ENCODE measurements around the gene ACBD4. TPM values are rescaled to one million over a fixed set of nuclear protein-coding genes. Genes with fewer than 3 reads are reported as not detected.

ACBD4 gene
- total and polyA plus RNA-seq, 2 of the 13 experiments (the other 11 are each of a cell fraction or from before 2014, with no cell fraction given) = 16.1 to 26.9 TPM

DNA sequence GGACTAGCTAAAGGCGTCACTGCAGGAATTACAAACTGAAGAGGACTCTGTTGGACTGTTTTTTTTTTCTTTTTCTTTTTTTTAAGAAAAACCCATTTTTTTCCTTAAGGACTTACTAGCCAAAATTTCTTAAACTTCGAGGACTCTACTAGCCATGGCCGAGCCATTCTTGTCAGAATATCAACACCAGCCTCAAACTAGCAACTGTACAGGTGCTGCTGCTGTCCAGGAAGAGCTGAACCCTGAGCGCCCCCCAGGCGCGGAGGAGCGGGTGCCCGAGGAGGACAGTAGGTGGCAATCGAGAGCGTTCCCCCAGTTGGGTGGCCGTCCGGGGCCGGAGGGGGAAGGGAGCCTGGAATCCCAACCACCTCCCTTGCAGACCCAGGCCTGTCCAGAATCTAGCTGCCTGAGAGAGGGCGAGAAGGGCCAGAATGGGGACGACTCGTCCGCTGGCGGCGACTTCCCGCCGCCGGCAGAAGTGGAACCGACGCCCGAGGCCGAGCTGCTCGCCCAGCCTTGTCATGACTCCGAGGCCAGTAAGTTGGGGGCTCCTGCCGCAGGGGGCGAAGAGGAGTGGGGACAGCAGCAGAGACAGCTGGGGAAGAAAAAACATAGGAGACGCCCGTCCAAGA lies 13.7 kb downstream of the ACBD4 start (continued):
- TF ChIP-seq, protein P1, sequence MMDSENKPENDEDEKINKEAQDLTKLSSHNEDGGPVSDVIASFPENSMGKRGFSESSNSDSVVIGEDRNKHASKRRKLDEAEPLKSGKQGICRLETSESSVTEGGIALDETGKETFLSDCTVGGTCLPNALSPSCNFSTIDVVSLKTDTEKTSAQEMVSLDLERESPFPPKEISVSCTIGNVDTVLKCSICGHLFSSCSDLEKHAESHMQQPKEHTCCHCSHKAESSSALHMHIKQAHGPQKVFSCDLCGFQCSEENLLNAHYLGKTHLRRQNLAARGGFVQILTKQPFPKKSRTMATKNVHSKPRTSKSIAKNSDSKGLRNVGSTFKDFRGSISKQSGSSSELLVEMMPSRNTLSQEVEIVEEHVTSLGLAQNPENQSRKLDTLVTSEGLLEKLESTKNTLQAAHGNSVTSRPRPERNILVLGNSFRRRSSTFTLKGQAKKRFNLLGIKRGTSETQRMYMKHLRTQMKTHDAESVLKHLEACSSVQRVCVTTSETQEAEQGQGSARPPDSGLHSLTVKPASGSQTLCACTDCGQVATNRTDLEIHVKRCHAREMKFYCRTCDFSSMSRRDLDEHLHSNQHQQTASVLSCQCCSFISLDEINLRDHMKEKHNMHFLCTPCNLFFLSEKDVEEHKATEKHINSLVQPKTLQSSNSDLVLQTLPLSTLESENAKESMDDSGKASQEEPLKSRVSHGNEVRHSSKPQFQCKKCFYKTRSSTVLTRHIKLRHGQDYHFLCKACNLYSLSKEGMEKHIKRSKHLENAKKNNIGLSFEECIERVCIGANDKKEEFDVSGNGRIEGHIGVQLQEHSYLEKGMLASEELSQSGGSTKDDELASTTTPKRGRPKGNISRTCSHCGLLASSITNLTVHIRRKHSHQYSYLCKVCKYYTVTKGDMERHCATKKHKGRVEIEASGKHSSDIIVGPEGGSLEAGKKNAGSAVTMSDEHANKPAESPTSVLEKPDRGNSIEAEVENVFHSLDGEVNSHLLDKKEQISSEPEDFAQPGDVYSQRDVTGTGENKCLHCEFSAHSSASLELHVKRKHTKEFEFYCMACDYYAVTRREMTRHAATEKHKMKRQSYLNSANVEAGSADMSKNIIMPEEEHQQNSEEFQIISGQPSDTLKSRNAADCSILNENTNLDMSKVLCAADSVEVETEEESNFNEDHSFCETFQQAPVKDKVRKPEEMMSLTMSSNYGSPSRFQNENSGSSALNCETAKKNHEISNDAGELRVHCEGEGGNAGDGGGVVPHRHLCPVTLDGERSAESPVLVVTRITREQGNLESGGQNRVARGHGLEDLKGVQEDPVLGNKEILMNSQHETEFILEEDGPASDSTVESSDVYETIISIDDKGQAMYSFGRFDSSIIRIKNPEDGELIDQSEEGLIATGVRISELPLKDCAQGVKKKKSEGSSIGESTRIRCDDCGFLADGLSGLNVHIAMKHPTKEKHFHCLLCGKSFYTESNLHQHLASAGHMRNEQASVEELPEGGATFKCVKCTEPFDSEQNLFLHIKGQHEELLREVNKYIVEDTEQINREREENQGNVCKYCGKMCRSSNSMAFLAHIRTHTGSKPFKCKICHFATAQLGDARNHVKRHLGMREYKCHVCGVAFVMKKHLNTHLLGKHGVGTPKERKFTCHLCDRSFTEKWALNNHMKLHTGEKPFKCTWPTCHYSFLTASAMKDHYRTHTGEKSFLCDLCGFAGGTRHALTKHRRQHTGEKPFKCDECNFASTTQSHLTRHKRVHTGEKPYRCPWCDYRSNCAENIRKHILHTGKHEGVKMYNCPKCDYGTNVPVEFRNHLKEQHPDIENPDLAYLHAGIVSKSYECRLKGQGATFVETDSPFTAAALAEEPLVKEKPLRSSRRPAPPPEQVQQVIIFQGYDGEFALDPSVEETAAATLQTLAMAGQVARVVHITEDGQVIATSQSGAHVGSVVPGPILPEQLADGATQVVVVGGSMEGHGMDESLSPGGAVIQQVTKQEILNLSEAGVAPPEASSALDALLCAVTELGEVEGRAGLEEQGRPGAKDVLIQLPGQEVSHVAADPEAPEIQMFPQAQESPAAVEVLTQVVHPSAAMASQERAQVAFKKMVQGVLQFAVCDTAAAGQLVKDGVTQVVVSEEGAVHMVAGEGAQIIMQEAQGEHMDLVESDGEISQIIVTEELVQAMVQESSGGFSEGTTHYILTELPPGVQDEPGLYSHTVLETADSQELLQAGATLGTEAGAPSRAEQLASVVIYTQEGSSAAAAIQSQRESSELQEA (CRISPR knock-in tag; IDR thresholded peaks at IDR 0.05; ENCODE audit: not compliant biosample characterization) = no peak
- TF ChIP-seq, protein P2, sequence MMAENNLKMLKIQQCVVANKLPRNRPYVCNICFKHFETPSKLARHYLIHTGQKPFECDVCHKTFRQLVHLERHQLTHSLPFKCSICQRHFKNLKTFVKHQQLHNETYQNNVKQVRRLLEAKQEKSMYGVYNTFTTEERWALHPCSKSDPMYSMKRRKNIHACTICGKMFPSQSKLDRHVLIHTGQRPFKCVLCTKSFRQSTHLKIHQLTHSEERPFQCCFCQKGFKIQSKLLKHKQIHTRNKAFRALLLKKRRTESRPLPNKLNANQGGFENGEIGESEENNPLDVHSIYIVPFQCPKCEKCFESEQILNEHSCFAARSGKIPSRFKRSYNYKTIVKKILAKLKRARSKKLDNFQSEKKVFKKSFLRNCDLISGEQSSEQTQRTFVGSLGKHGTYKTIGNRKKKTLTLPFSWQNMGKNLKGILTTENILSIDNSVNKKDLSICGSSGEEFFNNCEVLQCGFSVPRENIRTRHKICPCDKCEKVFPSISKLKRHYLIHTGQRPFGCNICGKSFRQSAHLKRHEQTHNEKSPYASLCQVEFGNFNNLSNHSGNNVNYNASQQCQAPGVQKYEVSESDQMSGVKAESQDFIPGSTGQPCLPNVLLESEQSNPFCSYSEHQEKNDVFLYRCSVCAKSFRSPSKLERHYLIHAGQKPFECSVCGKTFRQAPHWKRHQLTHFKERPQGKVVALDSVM (CRISPR knock-in tag; IDR thresholded peaks at IDR 0.05) = no peak; the same call in 1 of the 2 replicates
- TF ChIP-seq PHF21A (CRISPR knock-in tag; IDR thresholded peaks at IDR 0.05) (0 out of 2 replicates have a peak, but pooled peaks have one; percentile 25), SAP130 (CRISPR knock-in tag; IDR thresholded peaks at IDR 0.05; ENCODE audit: low read depth) (peak; percentile 80), ZNF235 (CRISPR knock-in tag; IDR thresholded peaks at IDR 0.05; ENCODE audit: borderline replicate concordance) (no peak), NFIB (CRISPR knock-in tag; IDR thresholded peaks at IDR 0.05; ENCODE audit: borderline replicate concordance) (no peak), ZNF768 (CRISPR knock-in tag; IDR thresholded peaks at IDR 0.05) (peak; percentile 64; the same call in 1 of the 2 replicates), ZNF331 (CRISPR knock-in tag; IDR thresholded peaks at IDR 0.05) (peak; percentile 68)
- TF ChIP-seq, protein P3, sequence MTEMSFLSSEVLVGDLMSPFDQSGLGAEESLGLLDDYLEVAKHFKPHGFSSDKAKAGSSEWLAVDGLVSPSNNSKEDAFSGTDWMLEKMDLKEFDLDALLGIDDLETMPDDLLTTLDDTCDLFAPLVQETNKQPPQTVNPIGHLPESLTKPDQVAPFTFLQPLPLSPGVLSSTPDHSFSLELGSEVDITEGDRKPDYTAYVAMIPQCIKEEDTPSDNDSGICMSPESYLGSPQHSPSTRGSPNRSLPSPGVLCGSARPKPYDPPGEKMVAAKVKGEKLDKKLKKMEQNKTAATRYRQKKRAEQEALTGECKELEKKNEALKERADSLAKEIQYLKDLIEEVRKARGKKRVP (CRISPR knock-in tag; IDR thresholded peaks at IDR 0.05) = no peak
- TF ChIP-seq, protein P4, sequence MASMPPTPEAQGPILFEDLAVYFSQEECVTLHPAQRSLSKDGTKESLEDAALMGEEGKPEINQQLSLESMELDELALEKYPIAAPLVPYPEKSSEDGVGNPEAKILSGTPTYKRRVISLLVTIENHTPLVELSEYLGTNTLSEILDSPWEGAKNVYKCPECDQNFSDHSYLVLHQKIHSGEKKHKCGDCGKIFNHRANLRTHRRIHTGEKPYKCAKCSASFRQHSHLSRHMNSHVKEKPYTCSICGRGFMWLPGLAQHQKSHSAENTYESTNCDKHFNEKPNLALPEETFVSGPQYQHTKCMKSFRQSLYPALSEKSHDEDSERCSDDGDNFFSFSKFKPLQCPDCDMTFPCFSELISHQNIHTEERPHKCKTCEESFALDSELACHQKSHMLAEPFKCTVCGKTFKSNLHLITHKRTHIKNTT (CRISPR knock-in tag; IDR thresholded peaks at IDR 0.05) = no peak
- TF ChIP-seq, protein P5, sequence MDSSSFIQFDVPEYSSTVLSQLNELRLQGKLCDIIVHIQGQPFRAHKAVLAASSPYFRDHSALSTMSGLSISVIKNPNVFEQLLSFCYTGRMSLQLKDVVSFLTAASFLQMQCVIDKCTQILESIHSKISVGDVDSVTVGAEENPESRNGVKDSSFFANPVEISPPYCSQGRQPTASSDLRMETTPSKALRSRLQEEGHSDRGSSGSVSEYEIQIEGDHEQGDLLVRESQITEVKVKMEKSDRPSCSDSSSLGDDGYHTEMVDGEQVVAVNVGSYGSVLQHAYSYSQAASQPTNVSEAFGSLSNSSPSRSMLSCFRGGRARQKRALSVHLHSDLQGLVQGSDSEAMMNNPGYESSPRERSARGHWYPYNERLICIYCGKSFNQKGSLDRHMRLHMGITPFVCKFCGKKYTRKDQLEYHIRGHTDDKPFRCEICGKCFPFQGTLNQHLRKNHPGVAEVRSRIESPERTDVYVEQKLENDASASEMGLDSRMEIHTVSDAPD (CRISPR knock-in tag; IDR thresholded peaks at IDR 0.05) = peak; percentile 14; the same call in 1 of the 2 replicates
- TF ChIP-seq, protein P6, sequence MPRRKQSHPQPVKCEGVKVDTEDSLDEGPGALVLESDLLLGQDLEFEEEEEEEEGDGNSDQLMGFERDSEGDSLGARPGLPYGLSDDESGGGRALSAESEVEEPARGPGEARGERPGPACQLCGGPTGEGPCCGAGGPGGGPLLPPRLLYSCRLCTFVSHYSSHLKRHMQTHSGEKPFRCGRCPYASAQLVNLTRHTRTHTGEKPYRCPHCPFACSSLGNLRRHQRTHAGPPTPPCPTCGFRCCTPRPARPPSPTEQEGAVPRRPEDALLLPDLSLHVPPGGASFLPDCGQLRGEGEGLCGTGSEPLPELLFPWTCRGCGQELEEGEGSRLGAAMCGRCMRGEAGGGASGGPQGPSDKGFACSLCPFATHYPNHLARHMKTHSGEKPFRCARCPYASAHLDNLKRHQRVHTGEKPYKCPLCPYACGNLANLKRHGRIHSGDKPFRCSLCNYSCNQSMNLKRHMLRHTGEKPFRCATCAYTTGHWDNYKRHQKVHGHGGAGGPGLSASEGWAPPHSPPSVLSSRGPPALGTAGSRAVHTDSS (CRISPR knock-in tag; conservative IDR thresholded peaks at IDR 0.05) = peak; percentile 81; the same call in 1 of the 2 replicates
